ENCODE results near the gene PCSK6.

- TF ChIP-seq OSR1 (CRISPR knock-in tag; IDR thresholded peaks at IDR 0.05) (no peak), RARB (CRISPR knock-in tag; IDR thresholded peaks at IDR 0.05) (no peak)
These were observed 231.0 kb downstream of the PCSK6 start for GRCh38 chr15:101258238-101259144.

Data from SK-N-SH treated with all-trans-retinoic acid at 6 μM for 48 hours (cell line).